Fibroblast of lung (primary cell): ENCODE data around the gene TPR. TPM values are rescaled to one million over a fixed set of nuclear protein-coding genes. Genes with fewer than 3 reads are reported as not detected.

Experiments
- DNase-seq, 2 donors: peaks; one replicate each; pipeline versions ENCODE4 v3.0.0 to v3.0.0-alpha.2; 2010; ENCODE audit warnings: low read depth in 2 of 2
- H2AFZ ChIP-seq: 2 replicates; pipeline ENCODE4 v1.5.1; 2012; ENCODE audit warnings: low read length, control low read depth, inconsistent platforms
- H3K27ac ChIP-seq: 2 replicates; pipeline ENCODE4 v1.5.1; 2011; ENCODE audit warnings: low read length, control low read depth; ENCODE audit not compliant: insufficient read depth
- H3K27me3 ChIP-seq: 2 replicates; pipeline ENCODE4 v1.5.1; 2011; ENCODE audit warnings: mild to moderate bottlenecking, low read length; ENCODE audit not compliant: control insufficient read depth, insufficient read depth
- H3K36me3 ChIP-seq: 2 replicates; pipeline ENCODE4 v1.5.1; 2011; ENCODE audit warnings: low read length; ENCODE audit not compliant: control insufficient read depth, insufficient read depth
- H3K4me1 ChIP-seq: 2 replicates; pipeline ENCODE4 v1.5.1; 2011; ENCODE audit warnings: low read length; ENCODE audit not compliant: control insufficient read depth, insufficient read depth; ENCODE audit errors: extremely low read depth
- H3K4me2 ChIP-seq: 2 replicates; pipeline ENCODE4 v1.5.1; 2011; ENCODE audit warnings: low read length, control low read depth; ENCODE audit not compliant: insufficient read depth; ENCODE audit errors: extremely low read depth
- H3K4me3 ChIP-seq, 4 experiments: fragments of 200-600 bp in 1 of 4; sonication (generic) in 1 of 4; replicated peaks in 1 of 4; 2 replicates each; pipeline ENCODE4 v1.5.1; 2011 to 2016; ENCODE audit warnings: low read length in 4 of 4, low read depth in 3 of 4, mild to moderate bottlenecking in 3 of 4, control low read depth in 2 of 4, inconsistent platforms in 1 of 4, mixed read lengths in 1 of 4; ENCODE audit not compliant: insufficient read depth in 1 of 4; ENCODE audit errors: control extremely low read depth in 1 of 4
- H3K79me2 ChIP-seq: 2 replicates; pipeline ENCODE4 v1.5.1; 2012; ENCODE audit warnings: mild to moderate bottlenecking, low read length, inconsistent platforms; ENCODE audit not compliant: control insufficient read depth, insufficient read depth
- H3K9ac ChIP-seq: 2 replicates; pipeline ENCODE4 v1.5.1; 2011; ENCODE audit warnings: mild to moderate bottlenecking, low read length, control low read depth; ENCODE audit not compliant: insufficient read depth
- H3K9me3 ChIP-seq: 2 replicates; pipeline ENCODE4 v1.5.1; 2012; ENCODE audit warnings: low read depth, low read length; ENCODE audit not compliant: control insufficient read depth, insufficient read depth
- H4K20me1 ChIP-seq: 2 replicates; pipeline ENCODE4 v1.5.1; 2011; ENCODE audit warnings: low read length; ENCODE audit not compliant: control insufficient read depth, insufficient read depth; ENCODE audit errors: extremely low read depth
- EZH2 ChIP-seq: IDR thresholded peaks from 2 replicates; pipeline ENCODE4 v1.5.1; 2012; ENCODE audit warnings: low read length, control low read depth, mild to moderate bottlenecking; ENCODE audit errors: missing control alignments
- polyA plus RNA-seq, 2 donors: library from polyadenylated mRNA; depleted of rRNA in 1 of 2; stranded (reverse) in 1 of 2; unstranded in 1 of 2; fragments of >200 nt; gene quantifications; 2 replicates each; pipeline ENCODE4 v1.2.1, GENCODE V29; 2011 to 2012; ENCODE audit warnings: missing spikeins in 1 of 2
- total RNA-seq: library from RNA; depleted of rRNA; stranded (reverse); fragments of >200 nt; gene quantifications from 2 replicates; pipeline ENCODE4 v1.2.1, GENCODE V29; 2014
- TF ChIP-seq, protein P1 (sequence below), 2 donors: IDR thresholded peaks in 1 of 2; conservative IDR thresholded peaks in 1 of 2; 1 replicate in 1 of 2; 2 replicates in 1 of 2; pipeline ENCODE4 v1.5.1; 2011 to 2012; ENCODE audit warnings: low read length in 2 of 2, control low read depth in 1 of 2, inconsistent platforms in 1 of 2, low read depth in 1 of 2, mild to moderate bottlenecking in 1 of 2

TPR gene
- total and polyA plus RNA-seq, 2 donors (not counting 1 experiment from before 2014, with no cell fraction given): 37.4 to 65.1 TPM

DNA sequence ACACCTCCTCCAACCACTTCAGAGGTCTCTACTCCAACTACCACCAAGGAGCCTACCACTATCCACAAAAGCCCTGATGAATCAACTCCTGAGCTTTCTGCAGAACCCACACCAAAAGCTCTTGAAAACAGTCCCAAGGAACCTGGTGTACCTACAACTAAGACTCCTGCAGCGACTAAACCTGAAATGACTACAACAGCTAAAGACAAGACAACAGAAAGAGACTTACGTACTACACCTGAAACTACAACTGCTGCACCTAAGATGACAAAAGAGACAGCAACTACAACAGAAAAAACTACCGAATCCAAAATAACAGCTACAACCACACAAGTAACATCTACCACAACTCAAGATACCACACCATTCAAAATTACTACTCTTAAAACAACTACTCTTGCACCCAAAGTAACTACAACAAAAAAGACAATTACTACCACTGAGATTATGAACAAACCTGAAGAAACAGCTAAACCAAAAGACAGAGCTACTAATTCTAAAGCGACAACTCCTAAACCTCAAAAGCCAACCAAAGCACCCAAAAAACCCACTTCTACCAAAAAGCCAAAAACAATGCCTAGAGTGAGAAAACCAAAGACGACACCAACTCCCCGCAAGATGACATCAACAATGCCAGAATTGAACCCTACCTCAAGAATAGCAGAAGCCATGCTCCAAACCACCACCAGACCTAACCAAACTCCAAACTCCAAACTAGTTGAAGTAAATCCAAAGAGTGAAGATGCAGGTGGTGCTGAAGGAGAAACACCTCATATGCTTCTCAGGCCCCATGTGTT is 66.6 kb downstream of the TPR start:
- Histone ChIP-seq H3K27ac (no peak overlapping the region), H2AFZ (no peak overlapping the region), H3K4me3 (no peak overlapping the region), H3K4me1 (no peaks in the 10 kb centered on the region), H4K20me1 (no peaks in the 10 kb centered on the region), H3K36me3 (no peaks in the 10 kb centered on the region), H3K9me3 (no peaks in the 10 kb centered on the region), H3K9ac (no peak overlapping the region), H3K4me2 (no peak overlapping the region), H3K79me2 (no peaks in the 10 kb centered on the region), H3K27me3 (no peaks in the 10 kb centered on the region)
- TF ChIP-seq, protein P1, sequence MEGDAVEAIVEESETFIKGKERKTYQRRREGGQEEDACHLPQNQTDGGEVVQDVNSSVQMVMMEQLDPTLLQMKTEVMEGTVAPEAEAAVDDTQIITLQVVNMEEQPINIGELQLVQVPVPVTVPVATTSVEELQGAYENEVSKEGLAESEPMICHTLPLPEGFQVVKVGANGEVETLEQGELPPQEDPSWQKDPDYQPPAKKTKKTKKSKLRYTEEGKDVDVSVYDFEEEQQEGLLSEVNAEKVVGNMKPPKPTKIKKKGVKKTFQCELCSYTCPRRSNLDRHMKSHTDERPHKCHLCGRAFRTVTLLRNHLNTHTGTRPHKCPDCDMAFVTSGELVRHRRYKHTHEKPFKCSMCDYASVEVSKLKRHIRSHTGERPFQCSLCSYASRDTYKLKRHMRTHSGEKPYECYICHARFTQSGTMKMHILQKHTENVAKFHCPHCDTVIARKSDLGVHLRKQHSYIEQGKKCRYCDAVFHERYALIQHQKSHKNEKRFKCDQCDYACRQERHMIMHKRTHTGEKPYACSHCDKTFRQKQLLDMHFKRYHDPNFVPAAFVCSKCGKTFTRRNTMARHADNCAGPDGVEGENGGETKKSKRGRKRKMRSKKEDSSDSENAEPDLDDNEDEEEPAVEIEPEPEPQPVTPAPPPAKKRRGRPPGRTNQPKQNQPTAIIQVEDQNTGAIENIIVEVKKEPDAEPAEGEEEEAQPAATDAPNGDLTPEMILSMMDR (conservative IDR thresholded peaks at IDR 0.05 in 1 of 2, IDR thresholded peaks at IDR 0.05 in 1 of 2; ENCODE audit: low read depth in 1 of 2, low read length in 2 of 2): no peak
- no peak for TF ChIP-seq EZH2
- DNase-seq: no peak

DNA sequence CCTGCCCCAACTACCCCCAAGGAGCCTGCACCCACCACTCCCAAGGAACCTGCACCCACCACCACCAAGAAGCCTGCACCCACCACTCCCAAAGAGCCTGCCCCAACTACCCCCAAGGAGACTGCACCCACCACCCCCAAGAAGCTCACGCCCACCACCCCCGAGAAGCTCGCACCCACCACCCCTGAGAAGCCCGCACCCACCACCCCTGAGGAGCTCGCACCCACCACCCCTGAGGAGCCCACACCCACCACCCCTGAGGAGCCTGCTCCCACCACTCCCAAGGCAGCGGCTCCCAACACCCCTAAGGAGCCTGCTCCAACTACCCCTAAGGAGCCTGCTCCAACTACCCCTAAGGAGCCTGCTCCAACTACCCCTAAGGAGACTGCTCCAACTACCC is 67.6 kb downstream of the TPR start:
- DNase-seq: no peak
- Histone ChIP-seq H3K4me3 (no peak overlapping the region), H3K4me2 (no peak overlapping the region)

DNA sequence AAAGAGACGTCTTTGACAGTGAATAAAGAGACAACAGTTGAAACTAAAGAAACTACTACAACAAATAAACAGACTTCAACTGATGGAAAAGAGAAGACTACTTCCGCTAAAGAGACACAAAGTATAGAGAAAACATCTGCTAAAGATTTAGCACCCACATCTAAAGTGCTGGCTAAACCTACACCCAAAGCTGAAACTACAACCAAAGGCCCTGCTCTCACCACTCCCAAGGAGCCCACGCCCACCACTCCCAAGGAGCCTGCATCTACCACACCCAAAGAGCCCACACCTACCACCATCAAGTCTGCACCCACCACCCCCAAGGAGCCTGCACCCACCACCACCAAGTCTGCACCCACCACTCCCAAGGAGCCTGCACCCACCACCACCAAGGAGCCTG is 68.5 kb downstream of the TPR start:
- Histone ChIP-seq H3K9ac (no peak overlapping the region), H3K27ac (no peak overlapping the region), H3K36me3 (no peaks in the 10 kb centered on the region), H3K27me3 (no peaks in the 10 kb centered on the region), H3K4me1 (no peaks in the 10 kb centered on the region), H4K20me1 (no peaks in the 10 kb centered on the region), H2AFZ (no peak overlapping the region), H3K79me2 (no peaks in the 10 kb centered on the region), H3K9me3 (no peaks in the 10 kb centered on the region), H3K4me2 (no peak overlapping the region), H3K4me3 (no peak overlapping the region)
- no peak for TF ChIP-seq EZH2
- no peak for DNase-seq

More for the DNA sequence above, 67.6 kb downstream of the TPR start:
- Histone ChIP-seq H3K4me1 (no peaks in the 10 kb centered on the region), H2AFZ (no peak overlapping the region), H3K9me3 (no peaks in the 10 kb centered on the region), H3K79me2 (no peaks in the 10 kb centered on the region), H3K9ac (no peak overlapping the region), H3K27me3 (no peaks in the 10 kb centered on the region), H3K27ac (no peak overlapping the region), H4K20me1 (no peaks in the 10 kb centered on the region), H3K36me3 (no peaks in the 10 kb centered on the region)
- TF ChIP-seq, protein P1 (conservative IDR thresholded peaks at IDR 0.05 in 1 of 2, IDR thresholded peaks at IDR 0.05 in 1 of 2; ENCODE audit: low read depth in 1 of 2, low read length in 2 of 2): no peak
- no peak for TF ChIP-seq EZH2
